HEK293 (cell line): ENCODE measurements around the gene IFIT2.
"Not testable (repeated sequence)": the region's sequence is repeated elsewhere in the genome, so short reads cannot be mapped to it uniquely, and the experiment has no call there.

Experiments
- CTCF ChIA-PET: fragments of 350-600 bp; formaldehyde crosslinking; extraction: SDS; loops from one replicate; lab custom pipeline; 2021; ENCODE audit warnings: antibody characterized with exemption; lab: Yijun Ruan, JAX
- POLR2A ChIA-PET: fragments of 300-600 bp; formaldehyde crosslinking; extraction: SDS; loops from one replicate; lab custom pipeline; 2020; ENCODE audit warnings: antibody characterized with exemption, inconsistent platforms; lab: Yijun Ruan, JAX
- H3K27ac ChIP-seq: fragments of 200-500 bp; sonication (Bioruptor generic); 2 replicates; pipeline ENCODE4 v1.5.1; 2014; ENCODE audit warnings: low read depth, low read length, control low read depth, inconsistent platforms; ENCODE audit errors: extremely low read depth
- H3K36me3 ChIP-seq, 2 experiments: fragments of 200-500 bp in 1 of 2; sonication (Bioruptor generic) in 1 of 2; 1 replicate in 1 of 2; 2 replicates in 1 of 2; pipeline ENCODE4 v1.5.1; 2014 to 2017; ENCODE audit warnings: inconsistent platforms in 2 of 2, low read length in 2 of 2; ENCODE audit not compliant: control insufficient read depth in 2 of 2, insufficient read depth in 1 of 2
- H3K4me1 ChIP-seq: fragments of 200-500 bp; sonication (Bioruptor generic); 2 replicates; pipeline ENCODE4 v1.5.1; 2014; ENCODE audit warnings: mild to moderate bottlenecking, low read length, inconsistent platforms; ENCODE audit not compliant: control insufficient read depth, insufficient read depth
- H3K4me3 ChIP-seq: 2 replicates; pipeline ENCODE4 v1.5.1; 2011; ENCODE audit warnings: low read depth, mild to moderate bottlenecking, control low read depth, low read length, moderate library complexity
- H3K9me3 ChIP-seq: fragments of 200-500 bp; sonication (Bioruptor generic); 2 replicates; pipeline ENCODE4 v1.5.1; 2014; ENCODE audit warnings: low read depth, low read length, inconsistent platforms; ENCODE audit not compliant: control insufficient read depth, insufficient read depth
- ATF2 ChIP-seq: fragments of 450-650 bp; formaldehyde crosslinking; IDR thresholded peaks from 2 replicates; pipeline ENCODE4 v1.5.1; 2016; ENCODE audit warnings: missing biosample characterization, missing genetic modification characterization, low read depth
- GLIS1 ChIP-seq: fragments of 450-650 bp; formaldehyde crosslinking; IDR thresholded peaks from 2 replicates; pipeline ENCODE4 v1.5.1; 2016; ENCODE audit warnings: missing biosample characterization, missing genetic modification characterization
- TRIM28 ChIP-seq: IDR thresholded peaks from 2 replicates; pipeline ENCODE4 v1.6.1; 2011; ENCODE audit warnings: low read length, control low read depth, borderline replicate concordance
- ZFHX2 ChIP-seq: fragments of 450-650 bp; formaldehyde crosslinking; conservative IDR thresholded peaks from 2 replicates; pipeline ENCODE4 v1.5.1; 2016; ENCODE audit warnings: missing biosample characterization, missing genetic modification characterization
- ZNF132 ChIP-seq: fragments of 450-650 bp; formaldehyde crosslinking; IDR thresholded peaks from 2 replicates; pipeline ENCODE4 v1.5.1; 2017; ENCODE audit warnings: missing biosample characterization, missing genetic modification characterization, borderline replicate concordance
- ZNF157 ChIP-seq: fragments of 450-650 bp; formaldehyde crosslinking; IDR thresholded peaks from 2 replicates; pipeline ENCODE4 v1.5.1; 2016; ENCODE audit warnings: missing biosample characterization, missing genetic modification characterization
- ZNF175 ChIP-seq: fragments of 450-650 bp; formaldehyde crosslinking; IDR thresholded peaks from 2 replicates; pipeline ENCODE4 v1.5.1; 2016; ENCODE audit warnings: missing biosample characterization, missing genetic modification characterization
- ZNF202 ChIP-seq: fragments of 450-650 bp; formaldehyde crosslinking; IDR thresholded peaks from 2 replicates; pipeline ENCODE4 v1.5.1; 2016; ENCODE audit warnings: missing biosample characterization, missing genetic modification characterization, borderline replicate concordance
- ZNF211 ChIP-seq: fragments of 450-650 bp; formaldehyde crosslinking; IDR thresholded peaks from 2 replicates; pipeline ENCODE4 v1.5.1; 2016; ENCODE audit warnings: low read depth, missing biosample characterization, missing genetic modification characterization
- ZNF26 ChIP-seq: fragments of 450-650 bp; formaldehyde crosslinking; IDR thresholded peaks from 2 replicates; pipeline ENCODE4 v1.5.1; 2016; ENCODE audit warnings: missing biosample characterization, missing genetic modification characterization
- ZNF394 ChIP-seq: fragments of 450-650 bp; formaldehyde crosslinking; IDR thresholded peaks from 2 replicates; pipeline ENCODE4 v1.5.1; 2016; ENCODE audit warnings: missing biosample characterization, missing genetic modification characterization, mild to moderate bottlenecking, moderate library complexity, borderline replicate concordance
- ZNF449 ChIP-seq: fragments of 450-650 bp; formaldehyde crosslinking; IDR thresholded peaks from 2 replicates; pipeline ENCODE4 v1.5.1; 2017; ENCODE audit warnings: missing biosample characterization, mild to moderate bottlenecking, missing genetic modification characterization, moderate library complexity
- ZNF473 ChIP-seq: fragments of 450-650 bp; formaldehyde crosslinking; IDR thresholded peaks from 2 replicates; pipeline ENCODE4 v1.5.1; 2017; ENCODE audit warnings: missing biosample characterization, missing genetic modification characterization
- ZNF48 ChIP-seq: fragments of 450-650 bp; formaldehyde crosslinking; IDR thresholded peaks from 2 replicates; pipeline ENCODE4 v1.5.1; 2016; ENCODE audit warnings: missing biosample characterization, missing genetic modification characterization
- ZNF529 ChIP-seq: fragments of 450-650 bp; formaldehyde crosslinking; IDR thresholded peaks from 2 replicates; pipeline ENCODE4 v1.5.1; 2017; ENCODE audit warnings: missing genetic modification characterization, missing biosample characterization; ENCODE audit not compliant: insufficient replicate concordance
- ZNF544 ChIP-seq: fragments of 450-650 bp; formaldehyde crosslinking; IDR thresholded peaks from 2 replicates; pipeline ENCODE4 v1.5.0; 2017; ENCODE audit warnings: missing biosample characterization, missing genetic modification characterization
- ZNF561 ChIP-seq: fragments of 450-650 bp; IDR thresholded peaks from 2 replicates; pipeline ENCODE4 v1.5.1; 2018; ENCODE audit warnings: missing biosample characterization, missing genetic modification characterization, borderline replicate concordance
- ZNF600 ChIP-seq: fragments of 450-650 bp; formaldehyde crosslinking; IDR thresholded peaks from 2 replicates; pipeline ENCODE4 v1.5.1; 2016; ENCODE audit warnings: missing biosample characterization, missing genetic modification characterization
- ZNF654 ChIP-seq: fragments of 450-650 bp; formaldehyde crosslinking; IDR thresholded peaks from 2 replicates; pipeline ENCODE4 v1.5.1; 2016; ENCODE audit warnings: low read depth, missing biosample characterization, missing genetic modification characterization
- ZNF830 ChIP-seq: fragments of 450-650 bp; IDR thresholded peaks from 2 replicates; pipeline ENCODE4 v1.5.0; 2018; ENCODE audit warnings: missing biosample characterization, missing genetic modification characterization, low read depth, mild to moderate bottlenecking, moderate library complexity
- ZSCAN30 ChIP-seq: fragments of 450-650 bp; IDR thresholded peaks from 2 replicates; pipeline ENCODE4 v1.5.1; 2018; ENCODE audit warnings: missing biosample characterization, mild to moderate bottlenecking, missing genetic modification characterization, moderate library complexity

The IFIT2 gene

GRCh38 chr10:89329151-89329550 lies 27.3 kb downstream of the IFIT2 start (continued):
- TF ChIP-seq ZNF175 (tag by site-specific recombination) (no peak), ZNF157 (no peak), ZNF202 (no peak), ZSCAN30 (tag by site-specific recombination) (no peak), ZNF26 (tag by site-specific recombination) (no peak), ZNF830 (tag by site-specific recombination) (no peak), TRIM28 (no peak), ZNF211 (no peak), ZNF561 (tag by site-specific recombination) (no peak), GLIS1 (tag by site-specific recombination) (no peak), ZNF394 (tag by site-specific recombination) (no peak), ZNF132 (tag by site-specific recombination) (no peak), ATF2 (tag by site-specific recombination) (no peak)

- POLR2A ChIA-PET, CTCF ChIA-PET, H3K4me3 ChIP-seq, H3K36me3 ChIP-seq, H3K9me3 ChIP-seq, H3K4me1 ChIP-seq, H3K27ac ChIP-seq: not testable (repeated sequence)
Observed at GRCh38 chr10:89330014-89330413, 28.2 kb downstream of the IFIT2 start.

GRCh38 chr10:89330537-89331212 lies 28.8 kb downstream of the IFIT2 start:
- CTCF ChIA-PET = no interaction called here
- 0 out of 2 replicates have a peak, but pooled peaks cover 3% of the 10 kb centered on the region for H3K4me1 ChIP-seq
- H3K36me3 ChIP-seq = no peaks in the 10 kb centered on the region
- POLR2A ChIA-PET = no interaction called here
- H3K9me3 ChIP-seq = no peaks in the 10 kb centered on the region
- no peak for TF ChIP-seq ZNF529
- TF ChIP-seq ZNF48 (tag by site-specific recombination) = no peak
- no peak for TF ChIP-seq ZNF600
- no peak for TF ChIP-seq ZNF544 (tag by site-specific recombination)
- TF ChIP-seq ZNF473 (tag by site-specific recombination) = no peak
- TF ChIP-seq ZNF449 = no peak
- no peak for TF ChIP-seq ZFHX2 (tag by site-specific recombination)
- TF ChIP-seq ZNF561 (tag by site-specific recombination) = no peak
- no peak for TF ChIP-seq ZNF654
- no peak overlapping the region for H3K27ac ChIP-seq
- H3K4me3 ChIP-seq = no peak overlapping the region

- H3K9me3 ChIP-seq, H3K36me3 ChIP-seq, H3K27ac ChIP-seq, CTCF ChIA-PET, POLR2A ChIA-PET, H3K4me1 ChIP-seq, H3K4me3 ChIP-seq: not testable (repeated sequence)
Observed at GRCh38 chr10:89331487-89332122, 29.8 kb downstream of the IFIT2 start.
